Hepatocyte (in vitro differentiated cells): Measurements from ENCODE around the gene SLC66A3.
"Not testable (repeated sequence)": the region's sequence is repeated elsewhere in the genome, so short reads cannot be mapped to it uniquely, and the experiment has no call there.

Experiments used
- CTCF ChIP-seq: fragments of 200-600 bp; sonication (generic); IDR thresholded peaks from 2 replicates; pipeline ENCODE4 v1.5.1; 2016; ENCODE audit warnings: antibody characterized with exemption, mild to moderate bottlenecking; ENCODE audit not compliant: poor library complexity
- EZH2 ChIP-seq: fragments of 200-600 bp; sonication (generic); IDR thresholded peaks from 2 replicates; pipeline ENCODE4 v1.6.1; 2016; ENCODE audit warnings: antibody characterized with exemption, mild to moderate bottlenecking, borderline replicate concordance

GRCh38 chr2:11165046-11165445 lies 9.8 kb downstream of the SLC66A3 start:
- not testable (repeated sequence) for TF ChIP-seq CTCF, EZH2
